Body of pancreas (tissue), 4 donors: ENCODE measurements around the gene PPP6R3.

Experiments
- POLR2A ChIP-seq, 3 donors: fragments of 450-650 bp; IDR thresholded peaks; one replicate each; pipeline ENCODE4 v1.6.1; 2016; ENCODE audit warnings: antibody characterized with exemption in 3 of 3, mild to moderate bottlenecking in 2 of 3
- TF ChIP-seq, protein P1 (sequence below), 7 experiments: fragments of 450-650 bp in 4 of 7; fragments of 200-600 bp in 3 of 7; sonication (generic) in 3 of 7; IDR thresholded peaks; one replicate each; pipeline ENCODE4 v1.5.1; 2016 to 2019; ENCODE audit warnings: antibody characterized with exemption in 7 of 7

- TF ChIP-seq, protein P1, sequence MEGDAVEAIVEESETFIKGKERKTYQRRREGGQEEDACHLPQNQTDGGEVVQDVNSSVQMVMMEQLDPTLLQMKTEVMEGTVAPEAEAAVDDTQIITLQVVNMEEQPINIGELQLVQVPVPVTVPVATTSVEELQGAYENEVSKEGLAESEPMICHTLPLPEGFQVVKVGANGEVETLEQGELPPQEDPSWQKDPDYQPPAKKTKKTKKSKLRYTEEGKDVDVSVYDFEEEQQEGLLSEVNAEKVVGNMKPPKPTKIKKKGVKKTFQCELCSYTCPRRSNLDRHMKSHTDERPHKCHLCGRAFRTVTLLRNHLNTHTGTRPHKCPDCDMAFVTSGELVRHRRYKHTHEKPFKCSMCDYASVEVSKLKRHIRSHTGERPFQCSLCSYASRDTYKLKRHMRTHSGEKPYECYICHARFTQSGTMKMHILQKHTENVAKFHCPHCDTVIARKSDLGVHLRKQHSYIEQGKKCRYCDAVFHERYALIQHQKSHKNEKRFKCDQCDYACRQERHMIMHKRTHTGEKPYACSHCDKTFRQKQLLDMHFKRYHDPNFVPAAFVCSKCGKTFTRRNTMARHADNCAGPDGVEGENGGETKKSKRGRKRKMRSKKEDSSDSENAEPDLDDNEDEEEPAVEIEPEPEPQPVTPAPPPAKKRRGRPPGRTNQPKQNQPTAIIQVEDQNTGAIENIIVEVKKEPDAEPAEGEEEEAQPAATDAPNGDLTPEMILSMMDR (IDR thresholded peaks at IDR 0.05), result no peak
- TF ChIP-seq POLR2A (IDR thresholded peaks at IDR 0.05), result no peak
Measured at GRCh38 chr11:68463714-68464113, 3.2 kb downstream of the PPP6R3 start.
